Ishikawa (cell line): ENCODE results near the gene ASXL1.

ENCODE experiments used
- CEBPB ChIP-seq: IDR thresholded peaks from 2 replicates; pipeline ENCODE4 v1.6.1; 2012
- CREB1 ChIP-seq: IDR thresholded peaks from 2 replicates; pipeline ENCODE4 v1.6.1; 2012; ENCODE audit warnings: low read depth
- EP300 ChIP-seq: IDR thresholded peaks from 2 replicates; pipeline ENCODE4 v1.6.1; 2012; ENCODE audit warnings: borderline replicate concordance
- FOXM1 ChIP-seq: IDR thresholded peaks from 2 replicates; pipeline ENCODE4 v1.6.1; 2012; ENCODE audit warnings: low read depth, borderline replicate concordance
- MAX ChIP-seq: IDR thresholded peaks from 2 replicates; pipeline ENCODE4 v1.6.1; 2012
- NFIC ChIP-seq: IDR thresholded peaks from 2 replicates; pipeline ENCODE4 v1.6.1; 2012
- RAD21 ChIP-seq: IDR thresholded peaks from 2 replicates; pipeline ENCODE4 v1.6.1; 2012; ENCODE audit warnings: low read depth
- TAF1 ChIP-seq: IDR thresholded peaks from 2 replicates; pipeline ENCODE4 v1.6.1; 2012; ENCODE audit warnings: low read depth, mild to moderate bottlenecking
- TCF12 ChIP-seq: IDR thresholded peaks from 2 replicates; pipeline ENCODE4 v1.6.1; 2012; ENCODE audit warnings: low read depth
- TEAD4 ChIP-seq: IDR thresholded peaks from 2 replicates; pipeline ENCODE4 v1.6.1; 2012
- YY1 ChIP-seq: IDR thresholded peaks from 2 replicates; pipeline ENCODE4 v1.6.1; 2012; ENCODE audit warnings: low read depth
- ZBTB7A ChIP-seq: IDR thresholded peaks from 2 replicates; pipeline ENCODE4 v1.6.1; 2012; ENCODE audit warnings: low read depth

DNA sequence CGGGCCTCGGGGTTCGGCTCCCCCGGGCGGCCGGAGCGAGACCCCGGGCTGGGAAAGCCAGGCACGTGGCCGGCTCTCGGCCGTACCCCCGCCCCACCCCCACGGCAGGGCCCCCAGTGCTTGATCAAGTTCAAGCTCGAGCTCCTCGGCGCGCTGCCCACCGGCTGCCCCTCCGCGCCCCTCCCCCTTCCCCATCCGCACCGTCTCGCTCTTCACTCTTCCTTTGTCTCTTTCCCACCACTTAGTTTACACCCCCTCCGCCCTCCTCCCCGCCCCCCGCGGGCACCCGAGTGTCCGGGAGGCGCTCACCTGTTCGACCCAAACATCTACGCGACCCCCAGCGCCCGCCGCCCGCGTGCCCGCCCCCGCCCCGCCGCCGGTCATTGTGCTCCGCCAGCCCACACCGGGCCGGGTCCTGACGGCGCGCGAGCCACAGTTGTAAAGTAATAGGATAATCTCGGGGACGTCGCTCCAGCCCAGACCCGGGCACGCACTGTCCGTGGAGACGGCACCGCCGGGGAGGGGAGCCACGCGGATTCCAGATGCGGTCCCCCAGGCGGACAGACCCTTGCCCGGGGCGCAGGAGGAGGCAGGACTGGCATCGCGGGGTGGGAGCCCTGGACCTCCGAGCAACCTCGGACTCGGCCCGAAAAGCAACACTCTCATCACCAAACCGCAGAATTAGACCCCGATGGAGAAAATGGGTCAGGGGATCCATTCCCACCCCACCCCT lies 126.3 kb downstream of the ASXL1 start:
- TF ChIP-seq NFIC (no peak), TCF12 (no peak), RAD21 (no peak), TAF1 (no peak), FOXM1 (no peak), TEAD4 (no peak), MAX (no peak; the same call in 1 of the 2 replicates), YY1 (no peak), EP300 (no peak), ZBTB7A (peak; percentile 47), CEBPB (no peak), CREB1 (no peak)
